Stomach (tissue), 9 donors: Measurements from ENCODE around the gene SDK2. TPM values are rescaled to one million over a fixed set of nuclear protein-coding genes. Genes with fewer than 3 reads are reported as not detected.

Experiments used
- DNase-seq, 2 donors: peaks; one replicate each; pipeline versions ENCODE4 v3.0.0 to v3.0.0-alpha.2; 2013 to 2019
- H3K27ac ChIP-seq, 5 donors: fragments of 200-600 bp in 4 of 5; sonication (generic) in 4 of 5; one replicate each; pipeline ENCODE4 v1.5.1; 2013 to 2019; ENCODE audit warnings: mild to moderate bottlenecking in 1 of 5, moderate library complexity in 1 of 5
- H3K27me3 ChIP-seq, 3 donors: fragments of 200-600 bp; sonication (generic); one replicate each; pipeline ENCODE4 v1.5.1; 2017 to 2019; ENCODE audit warnings: mixed run types in 1 of 3
- H3K36me3 ChIP-seq, 4 donors: fragments of 200-600 bp; sonication (generic); 1 replicate in 3 of 4; 2 replicates in 1 of 4; pipeline ENCODE4 v1.5.1; 2016 to 2019
- H3K4me1 ChIP-seq, 4 donors: fragments of 200-600 bp; sonication (generic); one replicate each; pipeline ENCODE4 v1.5.1; 2016 to 2019
- H3K4me3 ChIP-seq, 4 donors: fragments of 200-600 bp; sonication (generic) in 3 of 4; one replicate each; pipeline ENCODE4 v1.5.1; 2016 to 2019; ENCODE audit warnings: mild to moderate bottlenecking in 1 of 4
- H3K9me3 ChIP-seq, 4 donors: fragments of 200-600 bp; sonication (generic); one replicate each; pipeline ENCODE4 v1.5.1; 2016 to 2019
- EP300 ChIP-seq: sonication (generic); formaldehyde crosslinking; IDR thresholded peaks from one replicate; pipeline ENCODE4 v1.6.1; 2017; ENCODE audit warnings: antibody characterized with exemption
- POLR2A ChIP-seq, 4 donors: fragments of 450-650 bp; IDR thresholded peaks; one replicate each; pipeline ENCODE4 v1.6.1; 2016; ENCODE audit warnings: antibody characterized with exemption in 4 of 4, control low read depth in 2 of 4, mild to moderate bottlenecking in 1 of 4, moderate library complexity in 1 of 4
- POLR2AphosphoS5 ChIP-seq, 3 donors: sonication (generic); formaldehyde crosslinking; IDR thresholded peaks; one replicate each; pipeline ENCODE4 v1.6.1; 2016; ENCODE audit warnings: antibody characterized with exemption in 3 of 3
- WGBS, 5 donors: extraction: QIAGEN DNeasy Blood & Tissue Kit in 3 of 5; methylation state at CpG; one replicate each; pipeline versions ENCODE4 v1.1.5 to v1.1.7; 2013 to 2018; 5-methylcytosine and 5-hydroxymethylcytosine counted together
- intact Hi-C: fragments of 100-400 bp; cut with DNase I; formaldehyde crosslinking; loops from one replicate; pipeline ENCODE4 v1.15.1; 2023; ENCODE audit warnings: low total_unique reads
- polyA plus RNA-seq, 3 donors: library from polyadenylated mRNA; stranded (reverse); fragments of 200-250 nt; gene quantifications; one replicate each; pipeline ENCODE4 v1.2.3, GENCODE V29; 2013
- total RNA-seq, 5 donors: library from RNA; depleted of rRNA; stranded (reverse); fragments of >200 nt; gene quantifications; one replicate each; pipeline versions ENCODE4 v1.1.0 to v1.2.3, GENCODE V29; 2014 to 2016
- TF ChIP-seq, protein P1 (sequence below), 7 experiments: fragments of 450-650 bp in 4 of 7; fragments of 200-600 bp in 3 of 7; sonication (generic) in 3 of 7; IDR thresholded peaks; one replicate each; pipeline ENCODE4 v1.5.1; 2016 to 2019; ENCODE audit warnings: antibody characterized with exemption in 7 of 7, control low read depth in 2 of 7, mild to moderate bottlenecking in 1 of 7
- donor health status: healthy with polysubstance abuse.
- donor health status: Bipolar disorder and iron deficiency.
- donor health status: healthy.

The SDK2 gene
- total and polyA plus RNA-seq, 8 donors, result under 0.01 to 9.6 (median 0.44) TPM; not detected in 1

GRCh38 chr17:73638556-73638955 is 5.7 kb downstream of the SDK2 start:
- WGBS, 5 donors, result 77 to 98% (median 92%) methylated on average over 3 of the region's 3 CpGs
- intact Hi-C loops, result no loop called here
- Histone ChIP-seq H3K27ac (no peak overlapping the region), H3K9me3 (no peaks in the 10 kb centered on the region), H3K4me3 (no peak overlapping the region), H3K4me1 (peaks cover 10 to 18% (median 10%) of the 10 kb centered on the region in 4 donors), H3K27me3 (peaks cover 0 to 60% (median 30%) of the 10 kb centered on the region in 3 donors), H3K36me3 (no peaks in the 10 kb centered on the region)
- TF ChIP-seq POLR2AphosphoS5 (IDR thresholded peaks at IDR 0.05) (no peak), EP300 (no peak)
- DNase-seq, result peak in 1 of 2 donors; percentile 8

- DNase-seq, result peak in 1 of 2 donors; percentile 23
- TF ChIP-seq, protein P1, sequence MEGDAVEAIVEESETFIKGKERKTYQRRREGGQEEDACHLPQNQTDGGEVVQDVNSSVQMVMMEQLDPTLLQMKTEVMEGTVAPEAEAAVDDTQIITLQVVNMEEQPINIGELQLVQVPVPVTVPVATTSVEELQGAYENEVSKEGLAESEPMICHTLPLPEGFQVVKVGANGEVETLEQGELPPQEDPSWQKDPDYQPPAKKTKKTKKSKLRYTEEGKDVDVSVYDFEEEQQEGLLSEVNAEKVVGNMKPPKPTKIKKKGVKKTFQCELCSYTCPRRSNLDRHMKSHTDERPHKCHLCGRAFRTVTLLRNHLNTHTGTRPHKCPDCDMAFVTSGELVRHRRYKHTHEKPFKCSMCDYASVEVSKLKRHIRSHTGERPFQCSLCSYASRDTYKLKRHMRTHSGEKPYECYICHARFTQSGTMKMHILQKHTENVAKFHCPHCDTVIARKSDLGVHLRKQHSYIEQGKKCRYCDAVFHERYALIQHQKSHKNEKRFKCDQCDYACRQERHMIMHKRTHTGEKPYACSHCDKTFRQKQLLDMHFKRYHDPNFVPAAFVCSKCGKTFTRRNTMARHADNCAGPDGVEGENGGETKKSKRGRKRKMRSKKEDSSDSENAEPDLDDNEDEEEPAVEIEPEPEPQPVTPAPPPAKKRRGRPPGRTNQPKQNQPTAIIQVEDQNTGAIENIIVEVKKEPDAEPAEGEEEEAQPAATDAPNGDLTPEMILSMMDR (IDR thresholded peaks at IDR 0.05), result no peak
- TF ChIP-seq EP300 (no peak), POLR2AphosphoS5 (IDR thresholded peaks at IDR 0.05) (no peak), POLR2A (IDR thresholded peaks at IDR 0.05) (no peak)
- intact Hi-C loops, result no loop called here
- Histone ChIP-seq H3K27ac (no peak overlapping the region), H3K27me3 (peaks cover 0 to 53% (median 23%) of the 10 kb centered on the region in 3 donors), H3K4me3 (no peak overlapping the region), H3K4me1 (peaks cover 3 to 11% (median 3%) of the 10 kb centered on the region in 4 donors), H3K9me3 (no peaks in the 10 kb centered on the region), H3K36me3 (no peaks in the 10 kb centered on the region)
- WGBS, 5 donors, result 76 to 84% (median 77%) methylated on average over 7 to 8 of the region's 8 CpGs
These were observed 6.4 kb downstream of the SDK2 start for GRCh38 chr17:73637866-73638265.

GRCh38 chr17:73635101-73635817 is 9.0 kb downstream of the SDK2 start:
- H3K9me3 ChIP-seq, result no peaks in the 10 kb centered on the region
- peaks cover 0 to 5% (median 0%) of the 10 kb centered on the region in 4 donors for H3K4me1 ChIP-seq
- intact Hi-C loops, result no loop called here
- 85 to 89% (median 87%) methylated on average over 12 of the region's 12 CpGs for WGBS, 5 donors
- H3K4me3 ChIP-seq, result no peak overlapping the region
- peaks cover 0 to 27% (median 10%) of the 10 kb centered on the region in 3 donors for H3K27me3 ChIP-seq
- no peaks in the 10 kb centered on the region for H3K36me3 ChIP-seq
- no peak for DNase-seq
- no peak for TF ChIP-seq POLR2A (IDR thresholded peaks at IDR 0.05)
- TF ChIP-seq POLR2AphosphoS5 (IDR thresholded peaks at IDR 0.05), result no peak
- no peak for TF ChIP-seq EP300
- TF ChIP-seq, protein P1 (IDR thresholded peaks at IDR 0.05), result no peak
- no peak overlapping the region for H3K27ac ChIP-seq

DNA sequence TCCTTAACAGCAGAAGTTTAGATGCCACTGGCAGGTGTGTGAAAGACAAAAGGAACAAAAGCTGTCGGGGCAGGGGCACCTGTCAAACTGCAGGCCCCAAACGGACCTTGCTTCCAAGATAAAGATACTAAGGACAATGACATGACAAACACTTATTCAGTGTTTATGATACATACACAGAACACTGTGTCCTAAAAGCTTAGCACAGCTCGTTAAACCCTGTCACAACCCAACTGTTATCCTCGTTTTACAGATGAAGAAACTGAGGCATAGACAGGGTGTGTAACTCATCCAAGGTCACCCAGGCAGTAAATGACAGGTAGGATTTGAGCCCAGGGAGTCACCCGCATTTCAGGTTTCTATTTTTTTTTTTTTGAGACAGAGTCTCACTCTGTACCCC is 9.6 kb downstream of the SDK2 start:
- intact Hi-C loops, result no loop called here
- H3K4me3 ChIP-seq, result no peak overlapping the region
- DNase-seq, result no peak
- H3K36me3 ChIP-seq, result no peaks in the 10 kb centered on the region
- WGBS, 5 donors, result 52 to 69% (median 58%) methylated on average over 5 of the region's 5 CpGs
- no peak overlapping the region for H3K27ac ChIP-seq
- no peak for TF ChIP-seq POLR2AphosphoS5 (IDR thresholded peaks at IDR 0.05)
- TF ChIP-seq, protein P1 (IDR thresholded peaks at IDR 0.05), result no peak
- no peak for TF ChIP-seq POLR2A (IDR thresholded peaks at IDR 0.05)
- TF ChIP-seq EP300, result no peak
- peaks cover 0 to 22% (median 10%) of the 10 kb centered on the region in 3 donors for H3K27me3 ChIP-seq
- H3K9me3 ChIP-seq, result no peaks in the 10 kb centered on the region
- H3K4me1 ChIP-seq, result peaks cover 0 to 4% (median 0%) of the 10 kb centered on the region in 4 donors

DNA sequence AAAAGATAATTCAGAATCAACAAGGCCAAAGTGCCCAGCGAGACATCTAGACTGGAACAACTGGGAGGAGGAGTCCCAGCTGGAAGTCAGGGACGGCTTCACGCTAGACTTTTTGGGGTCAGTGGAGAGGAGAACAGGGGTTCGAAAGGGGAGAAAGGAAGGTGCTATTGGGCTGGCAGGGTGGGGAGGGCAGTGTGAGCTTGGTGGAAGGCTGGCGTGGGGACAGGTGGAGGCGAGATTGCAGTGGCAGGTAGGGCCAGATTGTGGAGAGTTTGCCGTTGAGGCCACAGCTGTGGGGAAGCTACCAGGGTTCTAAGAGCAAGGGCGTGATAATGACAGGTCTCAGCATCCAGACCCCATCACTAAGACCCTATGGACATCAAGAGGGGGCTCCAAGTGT is 10.5 kb downstream of the SDK2 start:
- peaks cover 0 to 16% (median 4%) of the 10 kb centered on the region in 3 donors for H3K27me3 ChIP-seq
- no peaks in the 10 kb centered on the region for H3K4me1 ChIP-seq
- TF ChIP-seq POLR2A (IDR thresholded peaks at IDR 0.05) (no peak), POLR2AphosphoS5 (IDR thresholded peaks at IDR 0.05) (no peak), EP300 (no peak)
- TF ChIP-seq, protein P1 (IDR thresholded peaks at IDR 0.05), result no peak
- intact Hi-C loops, result no loop called here
- no peak for DNase-seq
- no peaks in the 10 kb centered on the region for H3K9me3 ChIP-seq
- H3K36me3 ChIP-seq, result no peaks in the 10 kb centered on the region
- 85 to 91% (median 87%) methylated on average over 8 of the region's 8 CpGs for WGBS, 5 donors
- no peak overlapping the region for H3K27ac ChIP-seq
- no peak overlapping the region for H3K4me3 ChIP-seq
